Sigmoid colon (tissue), 7 donors: Measurements from ENCODE around the gene CPEB3. TPM values are rescaled to one million over a fixed set of nuclear protein-coding genes. Genes with fewer than 3 reads are reported as not detected.

Experiments used
- DNase-seq: peaks from one replicate; pipeline ENCODE4 v3.0.0-alpha.2; 2019
- H3K27ac ChIP-seq, 4 donors: fragments of 200-600 bp; sonication (generic); one replicate each; pipeline ENCODE4 v1.5.1; 2016 to 2019; ENCODE audit warnings: mild to moderate bottlenecking in 1 of 4
- H3K27me3 ChIP-seq, 3 donors: fragments of 200-600 bp; sonication (generic); one replicate each; pipeline ENCODE4 v1.5.1; 2019; ENCODE audit warnings: mild to moderate bottlenecking in 1 of 3
- H3K36me3 ChIP-seq, 4 donors: fragments of 200-600 bp; sonication (generic); one replicate each; pipeline ENCODE4 v1.5.1; 2016 to 2019
- H3K4me1 ChIP-seq, 4 donors: fragments of 200-600 bp; sonication (generic); one replicate each; pipeline ENCODE4 v1.5.1; 2017 to 2019
- H3K4me3 ChIP-seq, 4 donors: fragments of 200-600 bp; sonication (generic); one replicate each; pipeline ENCODE4 v1.5.1; 2017 to 2019; ENCODE audit warnings: mild to moderate bottlenecking in 2 of 4, moderate library complexity in 1 of 4
- H3K9me3 ChIP-seq, 4 donors: fragments of 200-600 bp in 3 of 4; sonication (generic) in 3 of 4; one replicate each; pipeline versions ENCODE4 v1.5.1 to v1.6.1; 2013 to 2019
- CTCF ChIP-seq, 4 experiments: fragments of 450-650 bp in 3 of 4; fragments of 200-600 bp in 1 of 4; IDR thresholded peaks; one replicate each; pipeline ENCODE4 v1.5.1; 2016 to 2019; ENCODE audit warnings: antibody characterized with exemption in 4 of 4, mild to moderate bottlenecking in 3 of 4, moderate library complexity in 2 of 4
- EP300 ChIP-seq, 4 donors: sonication (generic); formaldehyde crosslinking; IDR thresholded peaks; one replicate each; pipeline ENCODE4 v1.6.1; 2017; ENCODE audit warnings: antibody characterized with exemption in 4 of 4
- POLR2A ChIP-seq, 2 donors: fragments of 450-650 bp; IDR thresholded peaks; one replicate each; pipeline ENCODE4 v1.6.1; 2016; ENCODE audit warnings: antibody characterized with exemption in 2 of 2, mild to moderate bottlenecking in 2 of 2, moderate library complexity in 2 of 2
- POLR2AphosphoS5 ChIP-seq, 4 donors: sonication (generic); formaldehyde crosslinking; IDR thresholded peaks; one replicate each; pipeline ENCODE4 v1.6.1; 2017; ENCODE audit warnings: antibody characterized with exemption in 4 of 4
- WGBS, 2 donors: extraction: QIAGEN DNeasy Blood & Tissue Kit; methylation state at CpG; one replicate each; pipeline ENCODE4 v1.1.7; 2013; 5-methylcytosine and 5-hydroxymethylcytosine counted together
- intact Hi-C: fragments of 100-400 bp; cut with DNase I; formaldehyde crosslinking; loops from one replicate; pipeline ENCODE4 v1.15.1; 2023
- polyA plus RNA-seq, 3 donors: library from polyadenylated mRNA; stranded (reverse); fragments of 200-250 nt; gene quantifications; one replicate each; pipeline ENCODE4 v1.2.3, GENCODE V29; 2013
- total RNA-seq, 4 donors: library from RNA; depleted of rRNA; stranded (reverse); fragments of >200 nt; gene quantifications; one replicate each; pipeline ENCODE4 v1.1.0, GENCODE V29; 2016
- donor health status: healthy with polysubstance abuse.
- donor health status: Bipolar disorder and iron deficiency.
- donor health status: healthy.

Gene CPEB3
- total and polyA plus RNA-seq, 7 donors: 1.6 to 7.7 (median 6.6) TPM

GRCh38 chr10:92213049-92213448 is 77.8 kb downstream of the CPEB3 start:
- no peak for TF ChIP-seq POLR2AphosphoS5 (IDR thresholded peaks at IDR 0.05)
- no peak for TF ChIP-seq EP300 (IDR thresholded peaks at IDR 0.05)
- no peak for TF ChIP-seq POLR2A (IDR thresholded peaks at IDR 0.05)
- Histone ChIP-seq H3K4me3 (no peak overlapping the region), H3K27ac (no peak overlapping the region), H3K9me3 (no peaks in the 10 kb centered on the region), H3K4me1 (peaks cover 0 to 26% (median 12%) of the 10 kb centered on the region in 4 donors), H3K27me3 (no peaks in the 10 kb centered on the region), H3K36me3 (peaks cover 0 to 8% (median 0%) of the 10 kb centered on the region in 4 donors)
- intact Hi-C loops: no loop called here
- WGBS, 2 donors: 83 to 90% methylated on average over 2 of the region's 2 CpGs
- no peak for DNase-seq

GRCh38 chr10:92208736-92209135 is 82.1 kb downstream of the CPEB3 start:
- intact Hi-C loops: no loop called here
- WGBS, 2 donors: 70 to 75% methylated on average over 3 of the region's 3 CpGs
- TF ChIP-seq POLR2A (IDR thresholded peaks at IDR 0.05): no peak

GRCh38 chr10:92208157-92208720 is 82.6 kb downstream of the CPEB3 start:
- H3K36me3 ChIP-seq: peaks cover 0 to 12% (median 0%) of the 10 kb centered on the region in 4 donors
- no peak for DNase-seq
- H3K9me3 ChIP-seq: no peaks in the 10 kb centered on the region
- peaks cover 0 to 28% (median 15%) of the 10 kb centered on the region in 4 donors for H3K4me1 ChIP-seq
- H3K27ac ChIP-seq: peak overlapping the region in 2 of 4 donors; percentile 13 to 69
- TF ChIP-seq CTCF (IDR thresholded peaks at IDR 0.05) (no peak), POLR2A (IDR thresholded peaks at IDR 0.05) (no peak), POLR2AphosphoS5 (IDR thresholded peaks at IDR 0.05) (no peak), EP300 (IDR thresholded peaks at IDR 0.05) (no peak)
- no peak overlapping the region for H3K4me3 ChIP-seq
- H3K27me3 ChIP-seq: no peaks in the 10 kb centered on the region
- intact Hi-C loops: no loop called here

More at GRCh38 chr10:92208736-92209135, 82.1 kb downstream of the CPEB3 start:
- Histone ChIP-seq H3K36me3 (peaks cover 0 to 12% (median 0%) of the 10 kb centered on the region in 4 donors), H3K9me3 (no peaks in the 10 kb centered on the region), H3K27me3 (no peaks in the 10 kb centered on the region), H3K27ac (peak overlapping the region in 2 of 4 donors; percentile 13 to 69), H3K4me3 (no peak overlapping the region), H3K4me1 (peaks cover 0 to 28% (median 15%) of the 10 kb centered on the region in 4 donors)
- no peak for DNase-seq

- DNase-seq: no peak
- Histone ChIP-seq H3K27me3 (no peaks in the 10 kb centered on the region), H3K4me1 (peaks cover 0 to 28% (median 15%) of the 10 kb centered on the region in 4 donors), H3K27ac (no peak overlapping the region), H3K4me3 (no peak overlapping the region), H3K36me3 (peaks cover 0 to 12% (median 0%) of the 10 kb centered on the region in 4 donors), H3K9me3 (no peaks in the 10 kb centered on the region)
- TF ChIP-seq POLR2AphosphoS5 (IDR thresholded peaks at IDR 0.05) (no peak), EP300 (IDR thresholded peaks at IDR 0.05) (no peak), CTCF (IDR thresholded peaks at IDR 0.05) (no peak), POLR2A (IDR thresholded peaks at IDR 0.05) (no peak)
- WGBS, 2 donors: 94 to 95% methylated on average over 1 of the region's 1 CpG
- intact Hi-C loops: no loop called here
Measured at GRCh38 chr10:92207061-92207460, 83.8 kb downstream of the CPEB3 start.

- H3K36me3 ChIP-seq: peaks cover 0 to 12% (median 0%) of the 10 kb centered on the region in 4 donors
- WGBS, 2 donors: 39 to 71% methylated on average over 6 of the region's 6 CpGs
- no peak for DNase-seq
- H3K4me1 ChIP-seq: peaks cover 0 to 16% (median 4%) of the 10 kb centered on the region in 4 donors
- no peak overlapping the region for H3K27ac ChIP-seq
- no peaks in the 10 kb centered on the region for H3K9me3 ChIP-seq
- intact Hi-C loops: no loop called here
- no peak for TF ChIP-seq CTCF (IDR thresholded peaks at IDR 0.05)
- no peak for TF ChIP-seq EP300 (IDR thresholded peaks at IDR 0.05)
- no peak for TF ChIP-seq POLR2A (IDR thresholded peaks at IDR 0.05)
- no peak for TF ChIP-seq POLR2AphosphoS5 (IDR thresholded peaks at IDR 0.05)
- no peaks in the 10 kb centered on the region for H3K27me3 ChIP-seq
- H3K4me3 ChIP-seq: no peak overlapping the region
Measured at GRCh38 chr10:92203919-92204623, 86.8 kb downstream of the CPEB3 start.
